T-helper 2 cell (primary cell): Measurements from ENCODE around the gene ARHGAP8.
"Not testable (repeated sequence)": the region's sequence is repeated elsewhere in the genome, so short reads cannot be mapped to it uniquely, and the experiment has no call there.

ENCODE experiments used
- DNase-seq, 5 experiments: peaks; one replicate each; pipeline versions ENCODE4 v3.0.0 to v3.0.0-alpha.2; 2012 to 2022

ARHGAP8 gene

GRCh38 chr22:44726439-44726838, 25.9 kb upstream of the ARHGAP8 start:
- DNase-seq: no peak

- DNase-seq: no peak
These were observed 25.2 kb upstream of the ARHGAP8 start for GRCh38 chr22:44727148-44727547.

GRCh38 chr22:44727709-44728108, 24.7 kb upstream of the ARHGAP8 start:
- no peak for DNase-seq

GRCh38 chr22:44728761-44729324, 23.5 kb upstream of the ARHGAP8 start:
- no peak for DNase-seq

DNA sequence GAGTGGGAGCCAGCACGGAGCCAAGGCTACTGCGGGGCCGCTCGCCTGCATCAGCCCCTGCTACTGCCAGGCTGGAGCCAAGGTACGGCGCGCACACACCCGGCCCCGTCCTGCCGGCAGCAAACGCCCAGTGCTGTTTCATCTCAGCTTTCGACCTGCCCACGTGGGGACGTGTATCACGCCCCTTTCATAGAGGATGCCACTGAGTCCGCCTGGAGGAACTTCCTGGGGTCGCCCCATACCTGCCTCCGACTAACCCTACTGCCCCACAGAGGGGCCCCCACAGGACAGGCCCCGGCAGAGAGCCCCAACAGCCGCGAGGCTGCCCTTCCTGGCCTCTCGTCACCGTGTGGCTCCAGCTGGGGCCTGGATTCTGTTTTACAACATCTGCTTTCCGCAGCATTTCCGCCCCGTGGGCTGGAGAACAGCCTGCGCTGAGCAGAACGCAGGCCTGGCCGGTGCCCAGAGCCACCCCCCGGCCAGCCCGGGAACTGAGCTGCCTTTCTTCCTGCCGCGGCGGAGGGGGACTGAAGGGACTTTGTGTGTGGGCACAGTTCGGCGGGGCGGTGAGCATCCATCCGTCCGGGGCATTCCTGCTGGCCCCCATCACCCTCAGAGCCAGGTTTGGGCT, 22.9 kb upstream of the ARHGAP8 start:
- DNase-seq: peak in 1 of 5 experiments; percentile 16

GRCh38 chr22:44730022-44730393, 22.4 kb upstream of the ARHGAP8 start:
- DNase-seq: no peak

DNA sequence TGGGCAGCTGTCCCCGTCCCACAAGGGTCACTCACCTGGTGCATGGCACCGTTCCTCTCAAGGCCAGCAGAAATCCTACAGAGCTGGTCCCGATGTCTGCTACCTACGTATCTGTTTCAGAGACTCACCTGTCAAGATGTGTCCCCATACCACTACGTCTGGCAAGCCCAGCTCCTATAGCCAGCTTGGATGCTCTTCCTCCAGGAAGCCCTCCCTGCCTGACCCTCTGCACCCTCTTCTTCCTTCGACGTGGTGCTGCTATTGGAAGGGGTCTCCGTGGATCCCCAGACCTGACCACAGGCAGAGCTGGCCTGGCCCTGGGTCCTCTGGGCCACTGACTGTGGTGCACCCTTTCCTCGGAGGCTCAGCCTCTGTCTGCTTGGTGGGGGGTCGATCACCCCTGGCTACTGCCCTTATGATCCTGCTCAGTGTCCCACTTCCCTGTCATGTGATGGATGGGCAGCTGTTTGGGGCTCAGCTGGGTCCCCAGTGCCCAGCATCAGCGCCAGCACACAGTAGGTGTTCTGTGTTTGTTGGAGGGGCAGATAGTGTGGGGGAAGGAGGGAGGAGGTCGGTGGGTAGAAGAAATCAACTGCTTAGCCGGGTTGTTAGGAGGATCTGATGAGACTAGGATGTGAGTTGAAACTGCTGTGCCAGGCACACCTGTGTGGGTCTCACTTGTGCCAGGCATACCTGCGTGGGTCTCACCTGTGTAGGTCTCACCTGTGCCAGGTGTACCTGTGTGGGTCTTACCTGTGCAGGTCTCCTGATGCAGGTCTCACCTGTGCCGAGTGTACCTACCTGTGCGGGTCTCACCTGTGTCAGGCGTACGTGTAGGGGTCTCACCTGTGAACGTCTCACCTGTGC, 21.7 kb upstream of the ARHGAP8 start:
- DNase-seq: no peak

GRCh38 chr22:44731357-44731970, 20.9 kb upstream of the ARHGAP8 start:
- no peak for DNase-seq

DNA sequence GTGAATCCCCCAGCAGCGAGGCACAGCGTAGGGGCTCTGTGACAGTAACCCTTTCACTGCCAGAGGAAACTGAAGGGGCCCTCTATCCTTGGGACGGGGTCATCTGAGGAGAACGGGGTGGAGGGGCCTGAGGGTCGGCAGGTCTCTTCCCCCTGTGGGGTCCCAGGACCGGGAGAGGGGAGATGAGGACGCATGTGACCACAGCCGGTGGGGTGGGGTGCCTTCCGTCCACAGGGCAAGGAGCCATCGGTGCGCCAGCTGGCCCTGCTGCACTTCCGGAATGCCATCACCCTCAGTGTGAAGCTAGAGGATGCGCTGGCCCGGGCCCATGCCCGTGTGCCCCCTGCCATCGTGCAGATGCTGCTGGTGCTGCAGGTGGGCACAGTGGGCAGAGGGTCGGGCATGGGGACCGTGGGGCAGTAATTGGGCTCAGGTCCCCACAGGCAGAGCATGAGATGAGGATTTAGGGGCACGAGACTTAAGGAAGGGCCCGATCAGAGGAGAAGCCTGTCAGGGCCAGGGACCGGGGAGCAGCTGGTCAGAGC, 20.3 kb upstream of the ARHGAP8 start:
- DNase-seq: no peak

DNA sequence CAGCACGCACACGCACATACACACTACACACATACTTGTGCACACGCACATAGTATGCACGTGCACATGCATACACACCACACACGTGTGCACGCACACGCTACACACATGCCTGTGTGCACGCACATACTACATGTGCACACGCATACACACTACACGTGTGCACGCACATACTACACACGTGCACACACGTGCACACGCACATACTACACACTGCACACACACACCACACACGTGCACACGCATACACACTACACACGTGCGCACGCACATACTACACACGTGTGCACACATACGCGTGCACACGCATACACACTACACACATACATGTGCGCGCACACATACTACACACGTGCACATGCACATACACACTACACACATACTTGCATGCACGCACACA, 19.7 kb upstream of the ARHGAP8 start:
- DNase-seq: no peak

- DNase-seq: no peak
These were observed 18.8 kb upstream of the ARHGAP8 start for GRCh38 chr22:44733426-44734106.

DNA sequence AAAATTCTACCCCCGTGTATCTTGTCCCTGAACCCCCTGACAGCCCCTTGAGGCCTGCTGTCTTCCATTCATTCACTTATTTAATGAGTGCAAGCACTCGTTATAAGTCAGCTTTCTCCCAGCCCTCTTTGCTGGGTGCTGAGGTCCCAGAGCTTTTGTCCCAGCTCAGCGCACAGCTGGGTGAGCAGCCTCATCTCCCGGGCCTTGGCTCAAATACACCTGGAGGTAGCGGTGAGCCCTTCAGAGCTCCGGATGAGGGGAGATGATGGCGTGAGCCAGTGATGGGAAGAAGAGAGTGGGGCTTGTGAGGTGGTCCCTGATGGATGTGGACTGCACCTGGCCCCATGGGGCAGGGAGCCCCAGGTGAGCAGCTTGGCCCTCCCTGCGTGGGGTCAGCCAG, 18.1 kb upstream of the ARHGAP8 start:
- DNase-seq: no peak

- no peak for DNase-seq
These were observed 17.4 kb upstream of the ARHGAP8 start for GRCh38 chr22:44734801-44735517.

DNA sequence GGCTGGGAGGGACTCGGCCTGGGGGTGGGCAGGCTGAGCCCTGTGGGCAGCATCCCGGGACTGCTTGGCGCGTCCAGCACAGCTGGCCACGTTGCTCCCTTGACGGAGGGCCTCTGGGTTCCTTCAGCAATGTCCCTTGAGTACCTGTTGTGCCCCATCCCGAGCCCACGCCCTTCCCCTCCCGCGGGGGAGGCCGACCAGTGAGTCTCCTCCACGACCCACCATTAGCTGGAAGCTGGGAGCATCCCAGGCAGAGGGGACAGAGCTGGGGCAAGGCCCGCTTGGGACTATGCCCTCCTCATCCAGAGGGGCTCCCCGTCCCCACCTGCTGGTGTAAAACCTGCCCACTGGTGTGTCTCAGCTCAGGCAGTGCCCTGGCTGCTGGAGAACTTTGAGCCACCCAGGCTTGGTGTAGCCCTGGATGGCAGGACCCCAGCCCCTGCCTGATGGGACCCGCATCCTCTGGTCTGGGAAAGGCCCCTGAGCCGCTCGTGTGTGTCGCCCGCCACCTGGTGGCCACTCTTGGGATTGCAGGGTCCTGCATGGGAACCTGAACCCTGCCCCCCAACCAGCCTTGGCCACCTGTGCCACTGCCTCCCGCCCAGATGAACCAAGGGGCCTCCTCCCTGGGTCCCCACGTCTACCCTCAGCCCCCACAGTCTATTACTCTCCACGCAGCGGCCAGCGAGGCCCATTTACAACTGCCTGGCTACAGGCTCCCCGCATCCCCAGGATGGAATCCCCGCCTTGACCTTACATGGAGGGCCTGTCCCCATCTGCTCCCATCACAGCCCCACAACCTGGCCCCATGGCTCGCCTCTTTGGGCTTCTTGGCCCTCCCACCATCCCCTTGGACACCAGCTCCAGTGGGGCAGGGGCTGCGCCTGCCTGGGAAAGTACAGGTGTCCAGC, 16.6 kb upstream of the ARHGAP8 start:
- DNase-seq: peak; percentile 55 to 79 (median 70)

DNA sequence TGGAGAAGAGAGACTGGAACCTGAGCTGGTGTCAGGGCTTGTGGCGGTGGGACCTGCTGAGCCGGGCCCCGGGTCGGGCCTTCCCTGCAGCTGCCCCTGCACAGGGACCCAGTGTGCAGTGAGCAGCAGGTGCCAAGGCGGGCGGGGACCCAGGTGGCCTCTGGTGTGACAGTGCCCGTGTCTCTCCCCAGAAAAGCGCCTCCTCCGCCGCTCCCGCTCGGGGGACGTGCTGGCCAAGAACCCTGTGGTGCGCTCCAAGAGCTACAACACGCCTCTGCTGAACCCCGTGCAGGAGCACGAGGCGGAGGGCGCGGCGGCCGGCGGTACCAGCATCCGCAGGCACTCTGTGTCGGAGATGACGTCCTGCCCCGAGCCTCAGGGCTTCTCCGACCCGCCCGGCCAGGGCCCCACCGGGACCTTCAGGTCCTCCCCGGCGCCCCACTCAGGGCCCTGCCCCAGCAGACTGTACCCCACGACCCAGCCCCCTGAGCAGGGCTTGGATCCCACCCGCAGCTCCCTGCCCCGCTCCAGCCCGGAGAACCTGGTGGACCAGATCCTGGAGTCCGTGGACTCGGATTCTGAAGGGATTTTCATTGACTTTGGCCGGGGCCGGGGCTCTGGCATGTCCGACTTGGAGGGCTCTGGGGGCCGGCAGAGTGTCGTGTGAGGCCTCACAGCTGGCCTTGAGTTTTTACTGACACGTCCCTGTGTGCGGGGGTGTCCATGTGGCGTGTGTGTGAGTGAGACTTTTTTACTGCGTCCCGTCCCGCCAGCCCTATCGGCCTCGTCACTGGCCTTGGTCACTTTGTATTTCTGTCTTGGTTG, 15.6 kb upstream of the ARHGAP8 start:
- no peak for DNase-seq

GRCh38 chr22:44737406-44738346, 14.7 kb upstream of the ARHGAP8 start:
- DNase-seq: no peak

GRCh38 chr22:44738347-44738715, 14.0 kb upstream of the ARHGAP8 start:
- no peak for DNase-seq

GRCh38 chr22:44739024-44739423, 13.4 kb upstream of the ARHGAP8 start:
- DNase-seq: no peak

- not testable (repeated sequence) for DNase-seq
These were observed 12.7 kb upstream of the ARHGAP8 start for GRCh38 chr22:44739666-44740065.
